Endothelial cell of umbilical vein (primary cell): ENCODE measurements around the gene PTGFRN. TPM values are rescaled to one million over a fixed set of nuclear protein-coding genes. Genes with fewer than 3 reads are reported as not detected.

Experiments
- BruUV-seq: library from RNA; stranded (reverse); fragments of 400-500 nt; replicated peaks from 2 replicates; lab custom pipeline; 2021; lab: Mats Ljungman, UMichigan
- CTCF ChIA-PET: fragments of 300-600, 350-600 bp; sonication (Branson Sonifier 250); formaldehyde crosslinking; loops from one replicate; lab custom pipeline; 2021; ENCODE audit warnings: antibody characterized with exemption, inconsistent platforms; lab: Charles Lee
- POLR2A ChIA-PET: fragments of 300-600, 350-600 bp; sonication (Branson Sonifier 250); formaldehyde crosslinking; loops from one replicate; lab custom pipeline; 2021; ENCODE audit warnings: antibody characterized with exemption, inconsistent platforms; lab: Charles Lee
- DNase-seq: peaks from one replicate; pipeline ENCODE4 v3.0.0-alpha.2; 2011; ENCODE audit warnings: low read depth, low spot score
- FAIRE-seq: peaks from 2 replicates; lab custom pipeline; 2011; peaks lifted over from hg19 to GRCh38; lab: Jason Lieb, UNC
- H2AFZ ChIP-seq: 2 replicates; pipeline ENCODE4 v1.6.0; 2012; ENCODE audit warnings: low read depth, low read length, control low read depth, inconsistent platforms
- H3K27ac ChIP-seq: 2 replicates; pipeline ENCODE4 v1.5.1; 2011; ENCODE audit warnings: low read depth, mild to moderate bottlenecking, control low read depth, low read length, moderate library complexity; ENCODE audit not compliant: insufficient read depth
- H3K27me3 ChIP-seq, 2 experiments: 2 replicates each; pipeline versions ENCODE4 v1.6.0 to v1.6.1; 2011; ENCODE audit warnings: low read length in 2 of 2, mixed read lengths in 1 of 2; ENCODE audit not compliant: control insufficient read depth in 2 of 2, insufficient read depth in 2 of 2
- H3K36me3 ChIP-seq, 2 experiments: 2 replicates in 1 of 2; 3 replicates in 1 of 2; pipeline ENCODE4 v1.5.1; 2011; ENCODE audit warnings: low read length in 2 of 2, mild to moderate bottlenecking in 1 of 2, moderate library complexity in 1 of 2; ENCODE audit not compliant: control insufficient read depth in 2 of 2, insufficient read depth in 2 of 2; ENCODE audit errors: extremely low read depth in 1 of 2
- H3K4me1 ChIP-seq: 3 replicates; pipeline ENCODE4 v1.5.1; 2011; ENCODE audit warnings: mild to moderate bottlenecking, low read length; ENCODE audit not compliant: control insufficient read depth, insufficient read depth; ENCODE audit errors: extremely low read depth
- H3K4me2 ChIP-seq: 2 replicates; pipeline ENCODE4 v1.6.1; 2011; ENCODE audit warnings: low read length, control low read depth, mixed read lengths; ENCODE audit not compliant: insufficient read depth
- H3K4me3 ChIP-seq, 3 experiments: fragments of 200-600 bp in 1 of 3; sonication (generic), shearing (Covaris generic) in 1 of 3; replicated peaks in 1 of 3; 2 replicates each; pipeline ENCODE4 v1.5.1; 2011 to 2016; ENCODE audit warnings: control low read depth in 3 of 3, low read length in 3 of 3, mild to moderate bottlenecking in 2 of 3, inconsistent platforms in 1 of 3, low read depth in 1 of 3, moderate library complexity in 1 of 3; ENCODE audit not compliant: insufficient read depth in 1 of 3
- H3K79me2 ChIP-seq: 2 replicates; pipeline ENCODE4 v1.6.0; 2012; ENCODE audit warnings: low read length, inconsistent platforms; ENCODE audit not compliant: control insufficient read depth, insufficient read depth
- H3K9ac ChIP-seq: replicated peaks from 2 replicates; pipeline ENCODE3; 2011; ENCODE audit warnings: low read length, control low read depth; ENCODE audit not compliant: insufficient read depth; ENCODE audit errors: extremely low read depth
- H3K9me1 ChIP-seq: replicated peaks from 3 replicates; pipeline ENCODE4 v1.6.0; 2011; ENCODE audit warnings: mild to moderate bottlenecking, low read length; ENCODE audit not compliant: control insufficient read depth, insufficient read depth; ENCODE audit errors: extremely low read depth
- H3K9me3 ChIP-seq: replicated peaks from 2 replicates; pipeline ENCODE4 v1.5.1; 2012; ENCODE audit warnings: low read length, inconsistent platforms; ENCODE audit not compliant: control insufficient read depth, insufficient read depth
- H4K20me1 ChIP-seq: replicated peaks from 2 replicates; pipeline ENCODE3; 2011; ENCODE audit warnings: mild to moderate bottlenecking, low read length; ENCODE audit not compliant: control insufficient read depth, insufficient read depth; ENCODE audit errors: extremely low read depth
- CTCF ChIP-seq, 2 donors: IDR thresholded peaks; 1 replicate in 1 of 2; 2 replicates in 1 of 2; pipeline ENCODE4 v1.5.1; 2011; ENCODE audit warnings: low read length in 2 of 2, mild to moderate bottlenecking in 2 of 2, moderate library complexity in 2 of 2, control low read depth in 1 of 2, inconsistent platforms in 1 of 2, low read depth in 1 of 2; ENCODE audit not compliant: insufficient read depth in 1 of 2; ENCODE audit errors: extremely low read depth in 1 of 2
- EZH2 ChIP-seq: IDR thresholded peaks from 2 replicates; pipeline ENCODE4 v1.6.1; 2012; ENCODE audit warnings: borderline replicate concordance, low read depth, mild to moderate bottlenecking, moderate library complexity, low read length, inconsistent platforms; ENCODE audit not compliant: severe bottlenecking
- FOS ChIP-seq: IDR thresholded peaks from 2 replicates; pipeline ENCODE4 v1.6.1; 2011; ENCODE audit warnings: mild to moderate bottlenecking, low read length, moderate library complexity, borderline replicate concordance; ENCODE audit not compliant: insufficient read depth
- GATA2 ChIP-seq: IDR thresholded peaks from 2 replicates; pipeline ENCODE4 v1.7.0; 2011; ENCODE audit warnings: low read depth, mild to moderate bottlenecking, moderate library complexity, mixed read lengths, low read length; ENCODE audit not compliant: insufficient read length, insufficient read depth
- JUN ChIP-seq: IDR thresholded peaks from 2 replicates; pipeline ENCODE4 v1.6.1; 2011; ENCODE audit warnings: borderline replicate concordance, low read depth; ENCODE audit not compliant: insufficient read length, insufficient read depth
- MYC ChIP-seq: IDR thresholded peaks from one replicate; pipeline ENCODE4 v1.6.1; 2011; ENCODE audit warnings: mild to moderate bottlenecking, low read depth, low read length
- POLR2A ChIP-seq: IDR thresholded peaks from 2 replicates; pipeline ENCODE4 v1.6.1; 2012; ENCODE audit warnings: low read depth, mild to moderate bottlenecking, control low read depth, low read length
- POLR2AphosphoS5 ChIP-seq: IDR thresholded peaks from 2 replicates; pipeline ENCODE4 v1.6.1; 2012; ENCODE audit warnings: low read depth, mild to moderate bottlenecking, control low read depth, low read length, moderate library complexity; ENCODE audit not compliant: insufficient read depth
- dilution Hi-C: fragments of 300-500 bp; cut with MboI; formaldehyde crosslinking; loops from one replicate; pipeline ENCODE4 v1.15.0; 2019; ENCODE audit warnings: low sequenced_read_pairs; ENCODE audit not compliant: extremely low pct_ligation_motif_present
- intact Hi-C: fragments of 100-400 bp; cut with micrococcal nuclease; formaldehyde crosslinking; loops from one replicate; pipeline ENCODE4 v1.10.0; 2022
- polyA plus RNA-seq, 4 experiments: library from polyadenylated mRNA; depleted of rRNA in 3 of 4; stranded (reverse) in 3 of 4; unstranded in 1 of 4; fragments of >200 nt; gene quantifications; 2 replicates each; pipeline versions ENCODE4 v1.2.1 to v1.2.3, GENCODE V29; 2011 to 2012; ENCODE audit warnings: missing spikeins in 1 of 4
- total RNA-seq: library from RNA; stranded (reverse); gene quantifications from 2 replicates; pipeline ENCODE4 v1.2.3, GENCODE V29; 2021
- TF ChIP-seq, protein P1 (sequence below): IDR thresholded peaks from 2 replicates; pipeline ENCODE4 v1.6.1; 2011; ENCODE audit not compliant: insufficient read depth, insufficient read length

Gene PTGFRN
- total and polyA plus RNA-seq, 2 donors (not counting 3 experiments of a cell fraction or from before 2014, with no cell fraction given) = 39.6 to 60.7 TPM

DNA sequence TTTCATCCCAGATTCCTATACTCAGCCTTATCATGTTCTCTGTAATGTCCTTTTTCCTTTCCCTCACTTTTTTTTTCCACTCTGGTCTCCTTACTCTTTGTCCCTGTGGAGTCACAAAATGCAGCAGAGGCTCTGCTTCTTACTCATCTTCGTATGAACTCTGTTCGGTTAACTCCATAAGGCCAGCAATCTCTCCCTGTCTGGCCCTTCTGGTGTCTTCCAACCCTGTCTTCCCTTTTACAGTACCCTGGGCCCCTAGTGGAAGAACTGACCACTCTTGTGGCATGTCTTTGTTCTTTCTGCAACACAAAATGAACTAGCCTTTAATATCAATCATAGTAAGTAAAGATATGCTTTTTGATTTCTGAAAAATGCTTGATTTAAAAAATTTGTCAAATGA, 98.9 kb downstream of the PTGFRN start:
- H3K27ac ChIP-seq = no peak overlapping the region
- no peak overlapping the region for H2AFZ ChIP-seq
- dilution Hi-C loops (no loop called here), intact Hi-C loops (no loop called here)
- no peaks in the 10 kb centered on the region for H3K79me2 ChIP-seq
- no TSS peak for BruUV-seq
- no peak for FAIRE-seq
- no peak for TF ChIP-seq EZH2
- TF ChIP-seq POLR2AphosphoS5 = no peak
- no peak for TF ChIP-seq CTCF (IDR thresholded peaks at IDR 0.05; ENCODE audit: extremely low read depth in 1 of 2, insufficient read depth in 1 of 2, low read depth in 1 of 2, low read length in 2 of 2)
- TF ChIP-seq JUN = no peak
- TF ChIP-seq, protein P1, sequence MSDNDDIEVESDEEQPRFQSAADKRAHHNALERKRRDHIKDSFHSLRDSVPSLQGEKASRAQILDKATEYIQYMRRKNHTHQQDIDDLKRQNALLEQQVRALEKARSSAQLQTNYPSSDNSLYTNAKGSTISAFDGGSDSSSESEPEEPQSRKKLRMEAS = no peak
- no peak for TF ChIP-seq MYC
- TF ChIP-seq GATA2 = no peak
- TF ChIP-seq FOS = no peak
- no peak for TF ChIP-seq POLR2A
- H3K27me3 ChIP-seq = peaks cover 0 to 6% of the 10 kb centered on the region in 2 experiments
- no peak overlapping the region for H3K4me3 ChIP-seq
- POLR2A ChIA-PET = no interaction called here
- H4K20me1 ChIP-seq = no peaks in the 10 kb centered on the region
- H3K9me1 ChIP-seq = no peaks in the 10 kb centered on the region
- DNase-seq = no peak
- H3K4me2 ChIP-seq = no peak overlapping the region
- CTCF ChIA-PET = interaction anchor here (0.9 kb wide), 1 partner anchor 8 kb away, joined by 4 read pairs; no protein-coding TSS in a partner anchor
- H3K4me1 ChIP-seq = no peaks in the 10 kb centered on the region
- no peaks in the 10 kb centered on the region for H3K9me3 ChIP-seq
- H3K9ac ChIP-seq = no peak overlapping the region
- no peaks in the 10 kb centered on the region for H3K36me3 ChIP-seq
